B cell (primary cell): ENCODE data around the gene TRERF1. TPM values are rescaled to one million over a fixed set of nuclear protein-coding genes. Genes with fewer than 3 reads are reported as not detected.

Experiments used
- ATAC-seq: fragments of 200-7000 bp; cut with Tn5 transposase; one replicate; pipeline ENCODE4 v1.10.0; 2021; ENCODE audit warnings: low read depth, mild to moderate bottlenecking, moderate number of reproducible peaks, moderate library complexity
- CTCF ChIA-PET: fragments of 350-600 bp; sonication (Branson Sonifier 250); formaldehyde crosslinking; loops from one replicate; lab custom pipeline; 2021; ENCODE audit warnings: antibody characterized with exemption, inconsistent platforms; lab: Charles Lee
- POLR2A ChIA-PET: fragments of 350-600 bp; sonication (Branson Sonifier 250); formaldehyde crosslinking; loops from one replicate; lab custom pipeline; 2021; ENCODE audit warnings: antibody characterized with exemption; lab: Charles Lee
- DNase-seq: peaks from one replicate; pipeline ENCODE4 v3.0.0; 2013
- H2AFZ ChIP-seq: 2 replicates; pipeline ENCODE4 v1.6.1; 2012; ENCODE audit warnings: mild to moderate bottlenecking, low read depth, low read length; ENCODE audit not compliant: insufficient read depth, poor library complexity, severe bottlenecking
- H3K27ac ChIP-seq, 2 donors: 1 replicate in 1 of 2; 2 replicates in 1 of 2; pipeline ENCODE4 v1.5.1; 2012 to 2013; ENCODE audit warnings: low read length in 2 of 2, mild to moderate bottlenecking in 2 of 2, moderate library complexity in 1 of 2
- H3K27me3 ChIP-seq, 4 experiments: fragments of 200-600 bp in 1 of 4; sonication (generic) in 1 of 4; replicated peaks in 1 of 4; 1 replicate in 2 of 4; 2 replicates in 2 of 4; pipeline versions ENCODE4 v1.6.1 to v1.7.0; 2013 to 2016; ENCODE audit warnings: low read length in 3 of 4, mild to moderate bottlenecking in 2 of 4, mixed read lengths in 1 of 4, moderate library complexity in 1 of 4; ENCODE audit not compliant: insufficient read depth in 4 of 4, control insufficient read depth in 3 of 4; ENCODE audit errors: control extremely low read depth in 1 of 4
- H3K36me3 ChIP-seq, 2 experiments: replicated peaks in 1 of 2; 1 replicate in 1 of 2; 2 replicates in 1 of 2; pipeline versions ENCODE4 v1.6.1 to v1.7.1; 2013; ENCODE audit warnings: low read length in 1 of 2; ENCODE audit not compliant: insufficient read depth in 2 of 2, control insufficient read depth in 1 of 2; ENCODE audit errors: control extremely low read depth in 1 of 2, extremely low read depth in 1 of 2
- H3K4me1 ChIP-seq, 2 donors: fragments of 200-600 bp in 1 of 2; sonication (generic) in 1 of 2; 1 replicate in 1 of 2; 2 replicates in 1 of 2; pipeline versions ENCODE4 v1.5.1 to v1.6.1; 2013 to 2017; ENCODE audit warnings: low read length in 2 of 2; ENCODE audit not compliant: control insufficient read depth in 2 of 2, insufficient read depth in 2 of 2
- H3K4me2 ChIP-seq: replicated peaks from 2 replicates; pipeline ENCODE3; 2012; ENCODE audit warnings: mild to moderate bottlenecking, low read depth, low read length; ENCODE audit not compliant: poor library complexity, severe bottlenecking
- H3K4me3 ChIP-seq, 5 experiments: fragments of 200-600 bp in 1 of 5; sonication (generic) in 1 of 5; 1 replicate in 3 of 5; 2 replicates in 2 of 5; pipeline versions ENCODE4 v1.5.1 to v1.7.0; 2011 to 2016; ENCODE audit warnings: low read length in 4 of 5, mild to moderate bottlenecking in 4 of 5, low read depth in 2 of 5, control low read depth in 1 of 5, moderate library complexity in 1 of 5; ENCODE audit not compliant: insufficient read depth in 1 of 5; ENCODE audit errors: control extremely low read depth in 1 of 5, extremely low read depth in 1 of 5
- H3K79me2 ChIP-seq: fragments of 200-600 bp; sonication (generic); one replicate; pipeline ENCODE4 v1.6.0; 2016; ENCODE audit warnings: low read length; ENCODE audit not compliant: control insufficient read depth, insufficient read depth
- H3K9ac ChIP-seq: fragments of 200-600 bp; sonication (generic); 2 replicates; pipeline ENCODE4 v1.6.1; 2017; ENCODE audit warnings: mild to moderate bottlenecking, low read length, moderate library complexity
- H3K9me3 ChIP-seq, 3 donors: one replicate each; pipeline versions ENCODE4 v1.6.1 to v1.7.1; 2013; ENCODE audit warnings: low read length in 2 of 3; ENCODE audit not compliant: control insufficient read depth in 2 of 3, insufficient read depth in 1 of 3; ENCODE audit errors: control extremely low read depth in 1 of 3
- H4K20me1 ChIP-seq: 2 replicates; pipeline ENCODE4 v1.6.0; 2012; ENCODE audit warnings: mild to moderate bottlenecking, low read length; ENCODE audit not compliant: insufficient read depth, control insufficient read depth, poor library complexity, severe bottlenecking
- H3K27ac Mint-ChIP-seq: one replicate; pipeline ENCODE4 v1.8.0; 2021; ENCODE audit warnings: mixed read lengths
- H3K27me3 Mint-ChIP-seq: one replicate; pipeline ENCODE4 v1.8.0; 2021; ENCODE audit warnings: mixed read lengths
- H3K4me1 Mint-ChIP-seq: one replicate; pipeline ENCODE4 v1.8.0; 2021; ENCODE audit warnings: mixed read lengths
- H3K4me3 Mint-ChIP-seq: one replicate; pipeline ENCODE4 v1.8.0; 2021; ENCODE audit warnings: mixed read lengths
- H3K9me3 Mint-ChIP-seq: one replicate; pipeline ENCODE4 v1.8.0; 2022; ENCODE audit warnings: mixed read lengths; ENCODE audit not compliant: insufficient read depth
- EZH2 ChIP-seq: IDR thresholded peaks from 2 replicates; pipeline ENCODE4 v1.6.1; 2012; ENCODE audit warnings: borderline replicate concordance, low read depth, mild to moderate bottlenecking, moderate library complexity, low read length; ENCODE audit not compliant: insufficient read depth, poor library complexity, severe bottlenecking
- WGBS: methylation state at CpG from one replicate; pipeline ENCODE4 v1.1.5; 2013; ENCODE audit warnings: missing lambda C conversion rate; ENCODE audit not compliant: insufficient coverage; 5-methylcytosine and 5-hydroxymethylcytosine counted together
- intact Hi-C: fragments of 100-400 bp; cut with micrococcal nuclease; formaldehyde crosslinking; loops from one replicate; pipeline ENCODE4 v1.10.0; 2022
- polyA plus RNA-seq: library from polyadenylated mRNA; depleted of rRNA; stranded (reverse); fragments of >200 nt; gene quantifications from 2 replicates; pipeline ENCODE4 v1.2.3, GENCODE V29; 2012
- total RNA-seq, 2 donors: library from RNA; stranded (reverse); fragments of 120-200 nt in 1 of 2; gene quantifications; 1 replicate in 1 of 2; 2 replicates in 1 of 2; pipeline versions ENCODE4 v1.2.3 to v1.2.4, GENCODE V29; 2013 to 2022
- TF ChIP-seq, protein P1 (sequence below): fragments of 200-600 bp; IDR thresholded peaks from one replicate; pipeline ENCODE4 v1.8.0; 2022; ENCODE audit warnings: antibody characterized with exemption, mild to moderate bottlenecking

The TRERF1 gene
- total and polyA plus RNA-seq, 2 donors (not counting 1 experiment from before 2014, with no cell fraction given), result 3.5 to 6.7 TPM

DNA sequence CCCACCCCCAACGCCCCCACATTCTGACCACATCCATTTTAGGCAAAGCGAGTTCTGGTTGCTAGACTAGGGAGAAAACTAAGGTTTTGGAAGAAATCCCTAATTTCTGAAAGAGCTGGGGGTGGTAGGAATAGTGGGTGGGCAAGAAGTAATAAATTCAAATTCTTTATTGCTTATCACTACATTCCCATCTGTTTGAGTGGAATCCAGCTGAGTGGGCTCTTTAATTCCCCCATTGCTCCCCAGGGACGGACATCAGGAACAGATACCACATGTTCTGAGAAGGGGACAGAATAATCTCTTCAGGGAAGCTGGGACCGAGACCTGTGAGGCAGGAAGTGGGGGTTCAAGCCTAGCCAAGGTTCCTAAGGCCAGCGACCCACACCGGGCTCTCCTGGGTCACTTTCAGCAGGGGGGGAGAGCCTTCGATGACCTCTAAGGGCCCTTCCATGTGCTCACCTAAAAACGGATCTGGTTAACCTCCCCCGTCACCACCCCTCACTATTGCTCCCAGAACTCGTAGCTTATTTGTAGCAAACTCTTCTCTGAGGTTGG, 191.8 kb downstream of the TRERF1 start:
- Mint-ChIP-seq H3K27me3 (no peaks in the 10 kb centered on the region), H3K27ac (no peak overlapping the region), H3K9me3 (no peaks in the 10 kb centered on the region), H3K4me3 (no peak overlapping the region), H3K4me1 (no peaks in the 10 kb centered on the region)
- CTCF ChIA-PET, result interaction anchor here (0.8 to 5.5 kb wide), 4 partner anchors 49 to 288 kb away, joined by 3 to 54 read pairs (median 4); no protein-coding TSS in a partner anchor
- H3K27me3 ChIP-seq, result no peaks in the 10 kb centered on the region
- no peak overlapping the region for H3K4me3 ChIP-seq
- POLR2A ChIA-PET, result interaction anchor here (0.7 to 1.0 kb wide), 2 partner anchors 18 to 287 kb away, joined by 3 to 8 read pairs; no protein-coding TSS in a partner anchor
- intact Hi-C loops, result no loop called here
- ATAC-seq (no peak), DNase-seq (no peak)
- H3K4me1 ChIP-seq, result no peaks in the 10 kb centered on the region
- no peak overlapping the region for H3K4me2 ChIP-seq
- no peak overlapping the region for H2AFZ ChIP-seq
- H3K27ac ChIP-seq, result no peak overlapping the region
- no peaks in the 10 kb centered on the region for H4K20me1 ChIP-seq
- TF ChIP-seq, protein P1, sequence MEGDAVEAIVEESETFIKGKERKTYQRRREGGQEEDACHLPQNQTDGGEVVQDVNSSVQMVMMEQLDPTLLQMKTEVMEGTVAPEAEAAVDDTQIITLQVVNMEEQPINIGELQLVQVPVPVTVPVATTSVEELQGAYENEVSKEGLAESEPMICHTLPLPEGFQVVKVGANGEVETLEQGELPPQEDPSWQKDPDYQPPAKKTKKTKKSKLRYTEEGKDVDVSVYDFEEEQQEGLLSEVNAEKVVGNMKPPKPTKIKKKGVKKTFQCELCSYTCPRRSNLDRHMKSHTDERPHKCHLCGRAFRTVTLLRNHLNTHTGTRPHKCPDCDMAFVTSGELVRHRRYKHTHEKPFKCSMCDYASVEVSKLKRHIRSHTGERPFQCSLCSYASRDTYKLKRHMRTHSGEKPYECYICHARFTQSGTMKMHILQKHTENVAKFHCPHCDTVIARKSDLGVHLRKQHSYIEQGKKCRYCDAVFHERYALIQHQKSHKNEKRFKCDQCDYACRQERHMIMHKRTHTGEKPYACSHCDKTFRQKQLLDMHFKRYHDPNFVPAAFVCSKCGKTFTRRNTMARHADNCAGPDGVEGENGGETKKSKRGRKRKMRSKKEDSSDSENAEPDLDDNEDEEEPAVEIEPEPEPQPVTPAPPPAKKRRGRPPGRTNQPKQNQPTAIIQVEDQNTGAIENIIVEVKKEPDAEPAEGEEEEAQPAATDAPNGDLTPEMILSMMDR, result no peak
- no peak for TF ChIP-seq EZH2
- H3K79me2 ChIP-seq, result no peaks in the 10 kb centered on the region
- H3K9ac ChIP-seq, result no peak overlapping the region
- H3K36me3 ChIP-seq, result no peaks in the 10 kb centered on the region
- no peaks in the 10 kb centered on the region for H3K9me3 ChIP-seq
- WGBS, result 97% methylated on average over 3 of the region's 10 CpGs

- Histone ChIP-seq H3K9ac (no peak overlapping the region), H3K4me2 (no peak overlapping the region), H3K4me1 (no peaks in the 10 kb centered on the region), H4K20me1 (no peaks in the 10 kb centered on the region), H3K36me3 (no peaks in the 10 kb centered on the region), H3K79me2 (no peaks in the 10 kb centered on the region), H3K27me3 (no peaks in the 10 kb centered on the region), H3K27ac (no peak overlapping the region), H3K4me3 (no peak overlapping the region), H3K9me3 (no peaks in the 10 kb centered on the region), H2AFZ (no peak overlapping the region)
- DNase-seq, result no peak
- intact Hi-C loops, result no loop called here
- TF ChIP-seq, protein P1, result no peak
- TF ChIP-seq EZH2, result no peak
- ChIA-PET POLR2A (no interaction called here), CTCF (interaction anchor here (0.8 to 5.5 kb wide), 2 partner anchors 273 to 288 kb away, joined by 4 to 54 read pairs; no protein-coding TSS in a partner anchor)
- 98% methylated on average over 31 of the region's 31 CpGs for WGBS
- Mint-ChIP-seq H3K4me1 (no peaks in the 10 kb centered on the region), H3K27ac (no peak overlapping the region), H3K27me3 (no peaks in the 10 kb centered on the region), H3K4me3 (no peak overlapping the region), H3K9me3 (no peaks in the 10 kb centered on the region)
- no peak for ATAC-seq
These were observed 192.4 kb downstream of the TRERF1 start for GRCh38 chr6:42259286-42259685.
